ENCODE data around the gene RLBP1.

The RLBP1 gene

GRCh38 chr15:89208256-89208655, 13.1 kb downstream of the RLBP1 start:
- no peak overlapping the region for H3K4me2 ChIP-seq (ENCODE audit: low read length, poor library complexity, severe bottlenecking)
- DNase-seq: no peak
- no peak overlapping the region for H2AK5ac ChIP-seq (ENCODE audit: low read length, severe bottlenecking)
- H3K79me1 ChIP-seq (replicated peaks; ENCODE audit: low read length, poor library complexity, severe bottlenecking): no peaks in the 10 kb centered on the region
- H2BK15ac ChIP-seq (ENCODE audit: low read depth, poor library complexity, severe bottlenecking): no peak overlapping the region
- no peak overlapping the region for H2BK5ac ChIP-seq (ENCODE audit: low read depth, low read length, poor library complexity, severe bottlenecking)
- H2BK120ac ChIP-seq (ENCODE audit: low read depth, low read length): no peak overlapping the region
- no peak overlapping the region for H3K4me3 ChIP-seq (ENCODE audit: insufficient read depth in 1 of 2, low read depth in 1 of 2, low read length in 2 of 2)
- H3K4ac ChIP-seq (ENCODE audit: low read depth in 1 of 2, low read length in 2 of 2): no peak overlapping the region
- no peak overlapping the region for H2AFZ ChIP-seq (ENCODE audit: low read depth, low read length)
- H4K8ac ChIP-seq (ENCODE audit: low read length): no peak overlapping the region
- H3K9me3 ChIP-seq (ENCODE audit: control insufficient read depth, low read length): no peaks in the 10 kb centered on the region
- H3K9ac ChIP-seq (ENCODE audit: low read length): no peak overlapping the region
- H3K27ac ChIP-seq (ENCODE audit: low read length, poor library complexity, severe bottlenecking): no peak overlapping the region
- H3K36me3 ChIP-seq (ENCODE audit: control insufficient read depth in 1 of 2, insufficient read depth in 2 of 2, low read depth in 1 of 2, low read length in 2 of 2): no peaks in the 10 kb centered on the region
- peaks cover 0 to 14% of the 10 kb centered on the region in 2 experiments for H3K27me3 ChIP-seq (ENCODE audit: control insufficient read depth in 1 of 2, insufficient read depth in 1 of 2, low read length in 2 of 2)
- no peak overlapping the region for H3K14ac ChIP-seq (ENCODE audit: low read length in 2 of 2)
- no peak overlapping the region for H3K23ac ChIP-seq (ENCODE audit: low read length in 2 of 2)
- no peak overlapping the region for H4K91ac ChIP-seq (ENCODE audit: low read length)
- no peaks in the 10 kb centered on the region for H3K4me1 ChIP-seq (ENCODE audit: control insufficient read depth, insufficient read depth, low read depth, low read length)
- H3K18ac ChIP-seq (ENCODE audit: low read depth in 1 of 2, low read length in 2 of 2): no peak overlapping the region
- no peak overlapping the region for H2BK12ac ChIP-seq (ENCODE audit: low read length in 2 of 2)

GRCh38 chr15:89206908-89207331, 14.5 kb downstream of the RLBP1 start:
- no peak overlapping the region for H3K4ac ChIP-seq (ENCODE audit: low read depth in 1 of 2, low read length in 2 of 2)
- H3K9me3 ChIP-seq (ENCODE audit: control insufficient read depth, low read length): no peaks in the 10 kb centered on the region
- WGBS: 9% methylated on average over 14 of the region's 14 CpGs
- H2BK120ac ChIP-seq (ENCODE audit: low read depth, low read length): no peak overlapping the region
- H3K36me3 ChIP-seq (ENCODE audit: control insufficient read depth in 1 of 2, insufficient read depth in 2 of 2, low read depth in 1 of 2, low read length in 2 of 2): no peaks in the 10 kb centered on the region
- no peaks in the 10 kb centered on the region for H3K4me1 ChIP-seq (ENCODE audit: control insufficient read depth, insufficient read depth, low read depth, low read length)
- no peaks in the 10 kb centered on the region for H3K79me1 ChIP-seq (replicated peaks; ENCODE audit: low read length, poor library complexity, severe bottlenecking)
- H3K27me3 ChIP-seq (ENCODE audit: control insufficient read depth in 1 of 2, insufficient read depth in 1 of 2, low read length in 2 of 2): peaks cover 0 to 14% of the 10 kb centered on the region in 2 experiments
- peak overlapping the region; percentile 70 for H3K9ac ChIP-seq (ENCODE audit: low read length)
- no peak overlapping the region for H3K23ac ChIP-seq (ENCODE audit: low read length in 2 of 2)
- H4K91ac ChIP-seq (ENCODE audit: low read length): no peak overlapping the region
- no peak overlapping the region for H2AFZ ChIP-seq (ENCODE audit: low read depth, low read length)
- H3K4me2 ChIP-seq (ENCODE audit: low read length, poor library complexity, severe bottlenecking): peak overlapping the region; percentile 33
- H4K8ac ChIP-seq (ENCODE audit: low read length): no peak overlapping the region
- no peak overlapping the region for H2BK12ac ChIP-seq (ENCODE audit: low read length in 2 of 2)
- H3K14ac ChIP-seq (ENCODE audit: low read length in 2 of 2): no peak overlapping the region
- H3K18ac ChIP-seq (ENCODE audit: low read depth in 1 of 2, low read length in 2 of 2): no peak overlapping the region
- H2AK5ac ChIP-seq (ENCODE audit: low read length, severe bottlenecking): no peak overlapping the region
- H2BK5ac ChIP-seq (ENCODE audit: low read depth, low read length, poor library complexity, severe bottlenecking): no peak overlapping the region
- H3K27ac ChIP-seq (ENCODE audit: low read length, poor library complexity, severe bottlenecking): no peak overlapping the region
- H3K4me3 ChIP-seq (ENCODE audit: insufficient read depth in 1 of 2, low read depth in 1 of 2, low read length in 2 of 2): peak overlapping the region in 1 of 2 experiments; percentile 60
- DNase-seq: peak; percentile 66
- no peak overlapping the region for H2BK15ac ChIP-seq (ENCODE audit: low read depth, poor library complexity, severe bottlenecking)

- no peak for DNase-seq
- Histone ChIP-seq H3K23ac (ENCODE audit: low read length in 2 of 2) (no peak overlapping the region), H3K27ac (ENCODE audit: low read length, poor library complexity, severe bottlenecking) (no peak overlapping the region), H3K4me1 (ENCODE audit: control insufficient read depth, insufficient read depth, low read depth, low read length) (no peaks in the 10 kb centered on the region), H3K4me2 (ENCODE audit: low read length, poor library complexity, severe bottlenecking) (no peak overlapping the region), H3K79me1 (replicated peaks; ENCODE audit: low read length, poor library complexity, severe bottlenecking) (no peaks in the 10 kb centered on the region), H3K9me3 (ENCODE audit: control insufficient read depth, low read length) (no peaks in the 10 kb centered on the region), H3K4me3 (ENCODE audit: insufficient read depth in 1 of 2, low read depth in 1 of 2, low read length in 2 of 2) (no peak overlapping the region), H3K14ac (ENCODE audit: low read length in 2 of 2) (no peak overlapping the region), H3K27me3 (ENCODE audit: control insufficient read depth in 1 of 2, insufficient read depth in 1 of 2, low read length in 2 of 2) (peaks cover 0 to 9% of the 10 kb centered on the region in 2 experiments), H3K9ac (ENCODE audit: low read length) (no peak overlapping the region), H2BK15ac (ENCODE audit: low read depth, poor library complexity, severe bottlenecking) (no peak overlapping the region), H2BK120ac (ENCODE audit: low read depth, low read length) (no peak overlapping the region), H2BK5ac (ENCODE audit: low read depth, low read length, poor library complexity, severe bottlenecking) (no peak overlapping the region), H2BK12ac (ENCODE audit: low read length in 2 of 2) (no peak overlapping the region), H3K36me3 (ENCODE audit: control insufficient read depth in 1 of 2, insufficient read depth in 2 of 2, low read depth in 1 of 2, low read length in 2 of 2) (peaks cover 3 to 4% of the 10 kb centered on the region in 2 experiments), H4K8ac (ENCODE audit: low read length) (no peak overlapping the region), H3K4ac (ENCODE audit: low read depth in 1 of 2, low read length in 2 of 2) (no peak overlapping the region), H2AFZ (ENCODE audit: low read depth, low read length) (no peak overlapping the region), H3K18ac (ENCODE audit: low read depth in 1 of 2, low read length in 2 of 2) (no peak overlapping the region), H4K91ac (ENCODE audit: low read length) (no peak overlapping the region), H2AK5ac (ENCODE audit: low read length, severe bottlenecking) (no peak overlapping the region)
- 83% methylated on average over 14 of the region's 14 CpGs for WGBS
Measured at GRCh38 chr15:89205991-89206585, 15.3 kb downstream of the RLBP1 start.

- DNase-seq: no peak
- H3K27ac ChIP-seq (ENCODE audit: low read length, poor library complexity, severe bottlenecking): no peak overlapping the region
- no peak overlapping the region for H2AK5ac ChIP-seq (ENCODE audit: low read length, severe bottlenecking)
- no peak overlapping the region for H4K8ac ChIP-seq (ENCODE audit: low read length)
- H2BK15ac ChIP-seq (ENCODE audit: low read depth, poor library complexity, severe bottlenecking): peak overlapping the region; percentile 7
- H4K91ac ChIP-seq (ENCODE audit: low read length): no peak overlapping the region
- no peak overlapping the region for H3K14ac ChIP-seq (ENCODE audit: low read length in 2 of 2)
- H3K9ac ChIP-seq (ENCODE audit: low read length): no peak overlapping the region
- H3K4me2 ChIP-seq (ENCODE audit: low read length, poor library complexity, severe bottlenecking): no peak overlapping the region
- no peak overlapping the region for H2BK12ac ChIP-seq (ENCODE audit: low read length in 2 of 2)
- WGBS: 81% methylated on average over 2 of the region's 2 CpGs
- H3K4me1 ChIP-seq (ENCODE audit: control insufficient read depth, insufficient read depth, low read depth, low read length): peaks cover 1% of the 10 kb centered on the region
- no peak overlapping the region for H3K4ac ChIP-seq (ENCODE audit: low read depth in 1 of 2, low read length in 2 of 2)
- H3K27me3 ChIP-seq (ENCODE audit: control insufficient read depth in 1 of 2, insufficient read depth in 1 of 2, low read length in 2 of 2): peaks cover 0 to 9% of the 10 kb centered on the region in 2 experiments
- no peaks in the 10 kb centered on the region for H3K9me3 ChIP-seq (ENCODE audit: control insufficient read depth, low read length)
- no peak overlapping the region for H2AFZ ChIP-seq (ENCODE audit: low read depth, low read length)
- H3K79me1 ChIP-seq (replicated peaks; ENCODE audit: low read length, poor library complexity, severe bottlenecking): no peaks in the 10 kb centered on the region
- H3K18ac ChIP-seq (ENCODE audit: low read depth in 1 of 2, low read length in 2 of 2): no peak overlapping the region
- no peak overlapping the region for H2BK120ac ChIP-seq (ENCODE audit: low read depth, low read length)
- peaks cover 9 to 23% of the 10 kb centered on the region in 2 experiments for H3K36me3 ChIP-seq (ENCODE audit: control insufficient read depth in 1 of 2, insufficient read depth in 2 of 2, low read depth in 1 of 2, low read length in 2 of 2)
- no peak overlapping the region for H2BK5ac ChIP-seq (ENCODE audit: low read depth, low read length, poor library complexity, severe bottlenecking)
- H3K23ac ChIP-seq (ENCODE audit: low read length in 2 of 2): no peak overlapping the region
- H3K4me3 ChIP-seq (ENCODE audit: insufficient read depth in 1 of 2, low read depth in 1 of 2, low read length in 2 of 2): no peak overlapping the region
Measured at GRCh38 chr15:89203705-89204273, 17.6 kb downstream of the RLBP1 start.
